ENCODE results near the gene CRYBG1.

Gene CRYBG1

DNA sequence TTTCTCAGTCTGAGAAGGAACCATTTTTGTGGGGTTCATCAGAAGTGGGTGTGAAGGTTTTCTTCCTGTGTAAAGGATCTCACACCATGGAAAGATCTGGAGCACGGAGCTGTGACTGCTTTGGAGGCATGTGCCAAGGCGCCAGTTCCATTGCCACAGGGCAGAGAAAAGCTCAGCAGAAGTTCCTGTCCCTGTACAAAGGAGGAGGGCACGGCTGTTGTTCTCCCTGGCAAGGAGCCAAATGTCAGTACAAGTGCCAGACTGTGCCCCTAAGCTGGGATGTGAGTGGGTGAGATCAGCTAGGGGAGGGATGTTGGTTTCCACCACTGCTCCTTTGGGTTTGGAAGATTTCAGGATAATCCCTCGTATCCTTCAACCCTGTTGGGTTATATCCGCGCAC is 117.3 kb downstream of the CRYBG1 start:
- TF ChIP-seq TEAD4 (IDR thresholded peaks at IDR 0.05) (no peak), NFIC (IDR thresholded peaks at IDR 0.05) (peak; percentile 57)

DNA sequence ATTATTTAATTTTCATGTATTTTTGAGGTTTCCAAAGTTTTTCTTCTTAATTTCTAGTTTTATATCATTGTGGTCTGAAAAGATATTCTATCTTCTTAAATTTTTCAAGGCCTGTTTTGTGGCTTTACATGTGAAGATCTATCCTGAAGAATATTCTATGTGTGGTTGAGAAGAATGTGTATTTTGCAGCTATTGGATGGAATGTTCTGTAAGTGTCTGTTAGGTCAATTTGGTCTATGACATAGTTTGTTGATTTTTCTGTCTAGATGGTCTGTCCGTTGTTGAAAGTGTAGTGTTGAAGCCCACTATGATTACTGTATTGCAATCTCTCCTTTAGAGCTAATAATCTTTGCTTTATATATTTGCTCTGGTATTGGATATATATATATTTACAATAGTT is 125.7 kb downstream of the CRYBG1 start:
- TF ChIP-seq, protein P1, sequence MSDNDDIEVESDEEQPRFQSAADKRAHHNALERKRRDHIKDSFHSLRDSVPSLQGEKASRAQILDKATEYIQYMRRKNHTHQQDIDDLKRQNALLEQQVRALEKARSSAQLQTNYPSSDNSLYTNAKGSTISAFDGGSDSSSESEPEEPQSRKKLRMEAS (IDR thresholded peaks at IDR 0.05): no peak
- no peak for TF ChIP-seq ZBTB7A (IDR thresholded peaks at IDR 0.05; ENCODE audit: low read depth)
- no peak for TF ChIP-seq CREB1 (IDR thresholded peaks at IDR 0.05; ENCODE audit: low read depth)
- no peak for TF ChIP-seq YY1 (IDR thresholded peaks at IDR 0.05; ENCODE audit: low read depth)
- TF ChIP-seq RAD21 (IDR thresholded peaks at IDR 0.05; ENCODE audit: low read depth): no peak
- no peak for TF ChIP-seq TAF1 (IDR thresholded peaks at IDR 0.05; ENCODE audit: low read depth)
- no peak for TF ChIP-seq TCF12 (IDR thresholded peaks at IDR 0.05; ENCODE audit: low read depth)

DNA sequence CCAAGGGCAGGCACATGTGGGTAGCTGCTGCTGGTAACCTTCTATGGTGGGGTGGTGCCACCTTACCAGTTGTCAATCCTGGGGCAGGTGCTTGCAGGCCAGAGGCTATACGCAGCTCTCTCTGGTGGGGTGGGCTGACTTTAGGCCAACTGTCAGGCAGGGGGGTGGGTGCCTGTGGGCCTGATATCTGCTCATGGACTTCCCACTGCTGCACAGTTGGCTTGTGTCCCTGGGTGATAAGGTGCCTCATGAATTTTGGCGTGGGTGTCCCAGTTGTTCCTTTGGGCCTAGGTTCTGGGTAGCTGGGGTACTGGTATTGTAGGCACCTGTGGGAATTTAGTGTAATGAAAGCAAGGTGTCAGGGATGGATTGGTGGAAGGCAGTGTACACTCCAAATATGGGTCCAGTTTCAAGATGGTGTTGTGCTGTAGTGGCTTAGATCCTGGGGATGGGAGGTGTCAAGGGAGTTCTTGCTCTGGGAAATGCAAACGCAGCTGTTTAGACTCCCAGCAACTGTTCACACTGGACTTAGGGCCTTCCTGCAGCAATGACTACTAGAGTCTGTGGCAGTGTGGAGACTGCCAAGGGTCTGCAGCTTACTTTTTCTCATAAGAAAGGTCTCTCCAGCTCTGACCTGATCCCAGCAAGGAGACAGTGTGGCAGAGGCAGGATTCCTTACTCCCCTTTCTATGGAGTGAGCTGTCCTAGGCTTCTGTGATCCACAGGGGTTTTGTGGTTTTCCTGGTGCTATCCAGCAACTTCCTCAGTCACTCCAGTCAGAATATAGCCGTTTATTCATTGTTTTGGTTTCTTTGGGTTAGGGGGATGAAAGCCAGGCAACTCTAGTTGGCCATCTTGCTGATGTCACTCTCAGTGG is 128.2 kb downstream of the CRYBG1 start:
- TF ChIP-seq NFIC (IDR thresholded peaks at IDR 0.05): no peak
- TF ChIP-seq, protein P2, sequence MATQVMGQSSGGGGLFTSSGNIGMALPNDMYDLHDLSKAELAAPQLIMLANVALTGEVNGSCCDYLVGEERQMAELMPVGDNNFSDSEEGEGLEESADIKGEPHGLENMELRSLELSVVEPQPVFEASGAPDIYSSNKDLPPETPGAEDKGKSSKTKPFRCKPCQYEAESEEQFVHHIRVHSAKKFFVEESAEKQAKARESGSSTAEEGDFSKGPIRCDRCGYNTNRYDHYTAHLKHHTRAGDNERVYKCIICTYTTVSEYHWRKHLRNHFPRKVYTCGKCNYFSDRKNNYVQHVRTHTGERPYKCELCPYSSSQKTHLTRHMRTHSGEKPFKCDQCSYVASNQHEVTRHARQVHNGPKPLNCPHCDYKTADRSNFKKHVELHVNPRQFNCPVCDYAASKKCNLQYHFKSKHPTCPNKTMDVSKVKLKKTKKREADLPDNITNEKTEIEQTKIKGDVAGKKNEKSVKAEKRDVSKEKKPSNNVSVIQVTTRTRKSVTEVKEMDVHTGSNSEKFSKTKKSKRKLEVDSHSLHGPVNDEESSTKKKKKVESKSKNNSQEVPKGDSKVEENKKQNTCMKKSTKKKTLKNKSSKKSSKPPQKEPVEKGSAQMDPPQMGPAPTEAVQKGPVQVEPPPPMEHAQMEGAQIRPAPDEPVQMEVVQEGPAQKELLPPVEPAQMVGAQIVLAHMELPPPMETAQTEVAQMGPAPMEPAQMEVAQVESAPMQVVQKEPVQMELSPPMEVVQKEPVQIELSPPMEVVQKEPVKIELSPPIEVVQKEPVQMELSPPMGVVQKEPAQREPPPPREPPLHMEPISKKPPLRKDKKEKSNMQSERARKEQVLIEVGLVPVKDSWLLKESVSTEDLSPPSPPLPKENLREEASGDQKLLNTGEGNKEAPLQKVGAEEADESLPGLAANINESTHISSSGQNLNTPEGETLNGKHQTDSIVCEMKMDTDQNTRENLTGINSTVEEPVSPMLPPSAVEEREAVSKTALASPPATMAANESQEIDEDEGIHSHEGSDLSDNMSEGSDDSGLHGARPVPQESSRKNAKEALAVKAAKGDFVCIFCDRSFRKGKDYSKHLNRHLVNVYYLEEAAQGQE (IDR thresholded peaks at IDR 0.05; ENCODE audit: low read depth): no peak
- TF ChIP-seq CEBPB (IDR thresholded peaks at IDR 0.05): no peak
- no peak for TF ChIP-seq TAF1 (IDR thresholded peaks at IDR 0.05; ENCODE audit: low read depth)
- no peak for TF ChIP-seq CREB1 (IDR thresholded peaks at IDR 0.05; ENCODE audit: low read depth)
- TF ChIP-seq ZBTB7A (IDR thresholded peaks at IDR 0.05; ENCODE audit: low read depth): no peak
- no peak for TF ChIP-seq EGR1 (IDR thresholded peaks at IDR 0.05)
- TF ChIP-seq, protein P1 (IDR thresholded peaks at IDR 0.05): no peak
- TF ChIP-seq, protein P3, sequence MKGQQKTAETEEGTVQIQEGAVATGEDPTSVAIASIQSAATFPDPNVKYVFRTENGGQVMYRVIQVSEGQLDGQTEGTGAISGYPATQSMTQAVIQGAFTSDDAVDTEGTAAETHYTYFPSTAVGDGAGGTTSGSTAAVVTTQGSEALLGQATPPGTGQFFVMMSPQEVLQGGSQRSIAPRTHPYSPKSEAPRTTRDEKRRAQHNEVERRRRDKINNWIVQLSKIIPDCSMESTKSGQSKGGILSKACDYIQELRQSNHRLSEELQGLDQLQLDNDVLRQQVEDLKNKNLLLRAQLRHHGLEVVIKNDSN (IDR thresholded peaks at IDR 0.05): no peak
- no peak for TF ChIP-seq FOXM1 (IDR thresholded peaks at IDR 0.05; ENCODE audit: borderline replicate concordance, low read depth)
- TF ChIP-seq TEAD4 (IDR thresholded peaks at IDR 0.05): no peak
- TF ChIP-seq YY1 (IDR thresholded peaks at IDR 0.05; ENCODE audit: low read depth): no peak
- no peak for TF ChIP-seq TCF12 (IDR thresholded peaks at IDR 0.05; ENCODE audit: low read depth)
- no peak for TF ChIP-seq EP300 (IDR thresholded peaks at IDR 0.05; ENCODE audit: borderline replicate concordance)
- no peak for TF ChIP-seq RAD21 (IDR thresholded peaks at IDR 0.05; ENCODE audit: low read depth)

DNA sequence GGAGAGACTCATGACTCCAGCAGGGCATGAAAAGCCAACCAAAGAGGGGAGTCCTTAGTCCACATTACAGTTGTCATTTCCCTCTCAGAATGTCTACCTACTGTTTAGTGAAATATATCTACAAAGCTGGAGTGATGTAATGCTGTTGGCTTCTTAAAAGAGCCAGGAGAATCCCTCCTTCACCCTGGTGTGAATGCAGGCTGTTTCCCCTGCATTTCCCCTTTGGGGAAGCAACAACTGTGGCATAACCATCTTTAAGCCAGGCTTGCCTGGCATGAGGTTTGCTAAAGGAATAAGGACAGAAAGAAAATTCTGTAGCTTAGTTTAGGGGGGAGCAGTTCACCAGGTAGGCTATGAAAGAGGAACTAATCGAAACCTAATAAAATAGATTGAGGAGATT is 129.5 kb downstream of the CRYBG1 start:
- TF ChIP-seq CEBPB (IDR thresholded peaks at IDR 0.05): no peak
- TF ChIP-seq CREB1 (IDR thresholded peaks at IDR 0.05; ENCODE audit: low read depth): no peak
- no peak for TF ChIP-seq TAF1 (IDR thresholded peaks at IDR 0.05; ENCODE audit: low read depth)
- TF ChIP-seq TCF12 (IDR thresholded peaks at IDR 0.05; ENCODE audit: low read depth): no peak
- TF ChIP-seq RAD21 (IDR thresholded peaks at IDR 0.05; ENCODE audit: low read depth): no peak
- TF ChIP-seq ZBTB7A (IDR thresholded peaks at IDR 0.05; ENCODE audit: low read depth): no peak
- no peak for TF ChIP-seq NFIC (IDR thresholded peaks at IDR 0.05)
- TF ChIP-seq, protein P2 (IDR thresholded peaks at IDR 0.05; ENCODE audit: low read depth): no peak
- TF ChIP-seq, protein P1 (IDR thresholded peaks at IDR 0.05): no peak
- TF ChIP-seq, protein P3 (IDR thresholded peaks at IDR 0.05): no peak

DNA sequence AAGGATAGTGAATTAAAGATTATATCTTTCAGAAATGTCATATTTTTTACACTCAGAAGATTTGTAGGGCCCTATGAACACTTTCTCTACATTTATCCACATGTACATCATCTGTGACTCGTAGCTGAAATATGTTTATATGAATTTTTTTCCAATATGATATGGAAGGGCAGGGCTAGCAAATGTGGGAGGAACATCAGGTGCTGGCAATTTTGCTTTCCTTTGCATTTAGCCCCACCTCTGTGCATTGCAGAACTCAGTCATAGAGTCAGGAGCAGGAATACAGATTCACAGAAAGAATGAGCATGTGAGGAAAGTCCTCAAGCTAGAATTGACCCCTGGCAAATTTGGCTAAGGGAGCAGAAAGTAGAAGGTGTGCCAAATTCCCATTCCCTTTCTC is 129.9 kb downstream of the CRYBG1 start:
- TF ChIP-seq NFIC (IDR thresholded peaks at IDR 0.05): no peak
- TF ChIP-seq YY1 (IDR thresholded peaks at IDR 0.05; ENCODE audit: low read depth): no peak
- TF ChIP-seq TCF12 (IDR thresholded peaks at IDR 0.05; ENCODE audit: low read depth): no peak
- TF ChIP-seq FOXM1 (IDR thresholded peaks at IDR 0.05; ENCODE audit: borderline replicate concordance, low read depth): no peak
- no peak for TF ChIP-seq EP300 (IDR thresholded peaks at IDR 0.05; ENCODE audit: borderline replicate concordance)
- TF ChIP-seq ZBTB7A (IDR thresholded peaks at IDR 0.05; ENCODE audit: low read depth): no peak
- no peak for TF ChIP-seq TAF1 (IDR thresholded peaks at IDR 0.05; ENCODE audit: low read depth)
- no peak for TF ChIP-seq TEAD4 (IDR thresholded peaks at IDR 0.05)
- TF ChIP-seq, protein P1 (IDR thresholded peaks at IDR 0.05): no peak
- no peak for TF ChIP-seq RAD21 (IDR thresholded peaks at IDR 0.05; ENCODE audit: low read depth)
- TF ChIP-seq, protein P2 (IDR thresholded peaks at IDR 0.05; ENCODE audit: low read depth): no peak
- TF ChIP-seq CEBPB (IDR thresholded peaks at IDR 0.05): no peak
- no peak for TF ChIP-seq CREB1 (IDR thresholded peaks at IDR 0.05; ENCODE audit: low read depth)
- TF ChIP-seq EGR1 (IDR thresholded peaks at IDR 0.05): no peak
- TF ChIP-seq, protein P3 (IDR thresholded peaks at IDR 0.05): no peak

Measured in Ishikawa (cell line).